Fibroblast of lung (primary cell): ENCODE data around the gene TMEM221. TPM values are rescaled to one million over a fixed set of nuclear protein-coding genes. Genes with fewer than 3 reads are reported as not detected.

Experiments
- DNase-seq, 2 donors: peaks; one replicate each; pipeline versions ENCODE4 v3.0.0 to v3.0.0-alpha.2; 2010; ENCODE audit warnings: low read depth in 2 of 2
- H2AFZ ChIP-seq: 2 replicates; pipeline ENCODE4 v1.5.1; 2012; ENCODE audit warnings: low read length, control low read depth, inconsistent platforms
- H3K27ac ChIP-seq: 2 replicates; pipeline ENCODE4 v1.5.1; 2011; ENCODE audit warnings: low read length, control low read depth; ENCODE audit not compliant: insufficient read depth
- H3K27me3 ChIP-seq: 2 replicates; pipeline ENCODE4 v1.5.1; 2011; ENCODE audit warnings: mild to moderate bottlenecking, low read length; ENCODE audit not compliant: control insufficient read depth, insufficient read depth
- H3K36me3 ChIP-seq: 2 replicates; pipeline ENCODE4 v1.5.1; 2011; ENCODE audit warnings: low read length; ENCODE audit not compliant: control insufficient read depth, insufficient read depth
- H3K4me1 ChIP-seq: 2 replicates; pipeline ENCODE4 v1.5.1; 2011; ENCODE audit warnings: low read length; ENCODE audit not compliant: control insufficient read depth, insufficient read depth; ENCODE audit errors: extremely low read depth
- H3K4me2 ChIP-seq: 2 replicates; pipeline ENCODE4 v1.5.1; 2011; ENCODE audit warnings: low read length, control low read depth; ENCODE audit not compliant: insufficient read depth; ENCODE audit errors: extremely low read depth
- H3K4me3 ChIP-seq, 4 experiments: fragments of 200-600 bp in 1 of 4; sonication (generic) in 1 of 4; replicated peaks in 1 of 4; 2 replicates each; pipeline ENCODE4 v1.5.1; 2011 to 2016; ENCODE audit warnings: low read length in 4 of 4, low read depth in 3 of 4, mild to moderate bottlenecking in 3 of 4, control low read depth in 2 of 4, inconsistent platforms in 1 of 4, mixed read lengths in 1 of 4; ENCODE audit not compliant: insufficient read depth in 1 of 4; ENCODE audit errors: control extremely low read depth in 1 of 4
- H3K79me2 ChIP-seq: 2 replicates; pipeline ENCODE4 v1.5.1; 2012; ENCODE audit warnings: mild to moderate bottlenecking, low read length, inconsistent platforms; ENCODE audit not compliant: control insufficient read depth, insufficient read depth
- H3K9ac ChIP-seq: 2 replicates; pipeline ENCODE4 v1.5.1; 2011; ENCODE audit warnings: mild to moderate bottlenecking, low read length, control low read depth; ENCODE audit not compliant: insufficient read depth
- H3K9me3 ChIP-seq: 2 replicates; pipeline ENCODE4 v1.5.1; 2012; ENCODE audit warnings: low read depth, low read length; ENCODE audit not compliant: control insufficient read depth, insufficient read depth
- H4K20me1 ChIP-seq: 2 replicates; pipeline ENCODE4 v1.5.1; 2011; ENCODE audit warnings: low read length; ENCODE audit not compliant: control insufficient read depth, insufficient read depth; ENCODE audit errors: extremely low read depth
- EZH2 ChIP-seq: IDR thresholded peaks from 2 replicates; pipeline ENCODE4 v1.5.1; 2012; ENCODE audit warnings: low read length, control low read depth, mild to moderate bottlenecking; ENCODE audit errors: missing control alignments
- polyA plus RNA-seq, 2 donors: library from polyadenylated mRNA; depleted of rRNA in 1 of 2; stranded (reverse) in 1 of 2; unstranded in 1 of 2; fragments of >200 nt; gene quantifications; 2 replicates each; pipeline ENCODE4 v1.2.1, GENCODE V29; 2011 to 2012; ENCODE audit warnings: missing spikeins in 1 of 2
- total RNA-seq: library from RNA; depleted of rRNA; stranded (reverse); fragments of >200 nt; gene quantifications from 2 replicates; pipeline ENCODE4 v1.2.1, GENCODE V29; 2014
- TF ChIP-seq, protein P1 (sequence below), 2 donors: IDR thresholded peaks in 1 of 2; conservative IDR thresholded peaks in 1 of 2; 1 replicate in 1 of 2; 2 replicates in 1 of 2; pipeline ENCODE4 v1.5.1; 2011 to 2012; ENCODE audit warnings: low read length in 2 of 2, control low read depth in 1 of 2, inconsistent platforms in 1 of 2, low read depth in 1 of 2, mild to moderate bottlenecking in 1 of 2

TMEM221 gene
- total and polyA plus RNA-seq, 2 donors (not counting 1 experiment from before 2014, with no cell fraction given) = 0.17 TPM; not detected in 1

DNA sequence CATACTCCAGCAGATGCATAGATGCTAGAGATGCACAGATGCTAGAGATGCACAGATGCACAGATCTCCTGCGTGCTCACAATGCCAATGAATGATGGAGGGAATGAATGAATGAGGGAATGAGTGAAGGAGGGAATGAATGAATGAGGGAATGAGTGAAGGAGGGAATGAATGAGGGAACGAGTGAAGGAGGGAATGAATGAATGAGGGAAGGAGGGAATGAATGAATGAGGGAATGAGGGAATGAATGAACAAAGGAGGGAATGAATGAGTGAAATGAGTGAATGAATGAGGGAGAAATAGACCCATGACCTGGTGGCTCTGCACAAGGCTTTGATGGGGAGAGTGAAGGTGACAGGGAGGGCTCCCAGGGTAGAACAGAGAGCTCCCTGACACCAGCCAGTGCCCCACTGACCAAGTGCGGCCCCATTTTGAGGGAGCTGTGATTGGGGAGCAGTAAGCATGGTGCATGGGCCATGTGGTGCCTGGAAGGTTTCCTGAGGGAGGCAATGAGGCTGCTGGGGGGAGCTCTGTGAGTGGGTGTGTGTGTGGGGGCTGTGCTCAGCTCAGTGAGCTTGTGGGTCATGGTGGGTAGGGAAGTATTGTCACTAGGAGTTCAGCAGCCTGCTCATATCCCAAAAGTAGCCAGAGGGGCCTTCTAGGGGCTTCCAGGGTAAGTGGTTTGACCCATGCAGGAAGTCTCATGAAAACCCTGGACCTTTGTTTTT, 34.6 kb upstream of the TMEM221 start:
- Histone ChIP-seq H3K27ac (no peak overlapping the region), H3K27me3 (no peaks in the 10 kb centered on the region), H3K9ac (no peak overlapping the region), H3K4me2 (no peak overlapping the region), H3K79me2 (no peaks in the 10 kb centered on the region), H3K36me3 (no peaks in the 10 kb centered on the region), H3K4me1 (no peaks in the 10 kb centered on the region), H3K4me3 (no peak overlapping the region), H2AFZ (no peak overlapping the region), H4K20me1 (no peaks in the 10 kb centered on the region), H3K9me3 (no peaks in the 10 kb centered on the region)
- no peak for DNase-seq
- TF ChIP-seq, protein P1, sequence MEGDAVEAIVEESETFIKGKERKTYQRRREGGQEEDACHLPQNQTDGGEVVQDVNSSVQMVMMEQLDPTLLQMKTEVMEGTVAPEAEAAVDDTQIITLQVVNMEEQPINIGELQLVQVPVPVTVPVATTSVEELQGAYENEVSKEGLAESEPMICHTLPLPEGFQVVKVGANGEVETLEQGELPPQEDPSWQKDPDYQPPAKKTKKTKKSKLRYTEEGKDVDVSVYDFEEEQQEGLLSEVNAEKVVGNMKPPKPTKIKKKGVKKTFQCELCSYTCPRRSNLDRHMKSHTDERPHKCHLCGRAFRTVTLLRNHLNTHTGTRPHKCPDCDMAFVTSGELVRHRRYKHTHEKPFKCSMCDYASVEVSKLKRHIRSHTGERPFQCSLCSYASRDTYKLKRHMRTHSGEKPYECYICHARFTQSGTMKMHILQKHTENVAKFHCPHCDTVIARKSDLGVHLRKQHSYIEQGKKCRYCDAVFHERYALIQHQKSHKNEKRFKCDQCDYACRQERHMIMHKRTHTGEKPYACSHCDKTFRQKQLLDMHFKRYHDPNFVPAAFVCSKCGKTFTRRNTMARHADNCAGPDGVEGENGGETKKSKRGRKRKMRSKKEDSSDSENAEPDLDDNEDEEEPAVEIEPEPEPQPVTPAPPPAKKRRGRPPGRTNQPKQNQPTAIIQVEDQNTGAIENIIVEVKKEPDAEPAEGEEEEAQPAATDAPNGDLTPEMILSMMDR (conservative IDR thresholded peaks at IDR 0.05 in 1 of 2, IDR thresholded peaks at IDR 0.05 in 1 of 2; ENCODE audit: low read depth in 1 of 2, low read length in 2 of 2) = no peak
- TF ChIP-seq EZH2 = no peak

GRCh38 chr19:17481986-17482385, 33.5 kb upstream of the TMEM221 start:
- Histone ChIP-seq H4K20me1 (no peaks in the 10 kb centered on the region), H3K36me3 (no peaks in the 10 kb centered on the region), H3K79me2 (no peaks in the 10 kb centered on the region), H3K9me3 (no peaks in the 10 kb centered on the region), H3K9ac (no peak overlapping the region), H3K4me1 (no peaks in the 10 kb centered on the region), H2AFZ (no peak overlapping the region), H3K27me3 (no peaks in the 10 kb centered on the region), H3K4me2 (no peak overlapping the region), H3K4me3 (no peak overlapping the region), H3K27ac (no peak overlapping the region)
- TF ChIP-seq, protein P1 (conservative IDR thresholded peaks at IDR 0.05 in 1 of 2, IDR thresholded peaks at IDR 0.05 in 1 of 2; ENCODE audit: low read depth in 1 of 2, low read length in 2 of 2) = no peak
- TF ChIP-seq EZH2 = no peak
- DNase-seq = no peak

- H3K79me2 ChIP-seq = no peaks in the 10 kb centered on the region
- TF ChIP-seq, protein P1 (conservative IDR thresholded peaks at IDR 0.05 in 1 of 2, IDR thresholded peaks at IDR 0.05 in 1 of 2; ENCODE audit: low read depth in 1 of 2, low read length in 2 of 2) = no peak
- H3K4me2 ChIP-seq = no peak overlapping the region
- H3K4me3 ChIP-seq = no peak overlapping the region
- H4K20me1 ChIP-seq = no peaks in the 10 kb centered on the region
- no peaks in the 10 kb centered on the region for H3K9me3 ChIP-seq
- H3K36me3 ChIP-seq = no peaks in the 10 kb centered on the region
- H3K9ac ChIP-seq = no peak overlapping the region
- no peak overlapping the region for H2AFZ ChIP-seq
- DNase-seq = peak; percentile 40 to 73
- no peak overlapping the region for H3K27ac ChIP-seq
- peaks cover 6% of the 10 kb centered on the region for H3K4me1 ChIP-seq
- H3K27me3 ChIP-seq = no peaks in the 10 kb centered on the region
Observed at GRCh38 chr19:17479325-17479791, 30.9 kb upstream of the TMEM221 start.
